ENCODE results near the gene ZNF580.
A peak's percentile ranks its signal among the peaks of the same experiment; 100 is the strongest.

ZNF580 gene

DNA sequence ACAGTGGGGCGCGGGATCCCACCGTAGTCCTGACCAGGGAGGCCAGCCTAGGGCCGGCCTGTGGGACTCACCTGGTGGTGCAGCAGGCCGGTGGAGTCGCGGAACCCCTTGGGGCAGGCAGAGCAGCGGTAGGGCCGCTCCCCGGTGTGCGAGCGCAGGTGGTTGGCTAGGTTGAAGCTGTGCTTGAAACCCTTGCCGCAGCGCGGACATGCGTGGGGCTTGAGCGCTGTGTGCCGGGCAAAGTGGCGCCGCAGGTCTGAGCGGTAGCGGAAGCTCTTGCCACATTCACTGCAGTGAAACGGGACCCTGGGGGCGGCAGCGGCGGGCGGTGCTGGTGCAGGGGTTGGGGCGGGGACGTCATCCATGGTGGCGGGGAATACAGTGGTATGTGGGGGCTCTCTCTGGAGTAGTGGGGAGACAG lies 43.3 kb upstream of the ZNF580 start:
- no peak overlapping the region for H3K4me3 ChIP-seq (ENCODE audit: low read depth, low read length)
- no peak for DNase-seq (ENCODE audit: low read depth)
- TF ChIP-seq, protein P1, sequence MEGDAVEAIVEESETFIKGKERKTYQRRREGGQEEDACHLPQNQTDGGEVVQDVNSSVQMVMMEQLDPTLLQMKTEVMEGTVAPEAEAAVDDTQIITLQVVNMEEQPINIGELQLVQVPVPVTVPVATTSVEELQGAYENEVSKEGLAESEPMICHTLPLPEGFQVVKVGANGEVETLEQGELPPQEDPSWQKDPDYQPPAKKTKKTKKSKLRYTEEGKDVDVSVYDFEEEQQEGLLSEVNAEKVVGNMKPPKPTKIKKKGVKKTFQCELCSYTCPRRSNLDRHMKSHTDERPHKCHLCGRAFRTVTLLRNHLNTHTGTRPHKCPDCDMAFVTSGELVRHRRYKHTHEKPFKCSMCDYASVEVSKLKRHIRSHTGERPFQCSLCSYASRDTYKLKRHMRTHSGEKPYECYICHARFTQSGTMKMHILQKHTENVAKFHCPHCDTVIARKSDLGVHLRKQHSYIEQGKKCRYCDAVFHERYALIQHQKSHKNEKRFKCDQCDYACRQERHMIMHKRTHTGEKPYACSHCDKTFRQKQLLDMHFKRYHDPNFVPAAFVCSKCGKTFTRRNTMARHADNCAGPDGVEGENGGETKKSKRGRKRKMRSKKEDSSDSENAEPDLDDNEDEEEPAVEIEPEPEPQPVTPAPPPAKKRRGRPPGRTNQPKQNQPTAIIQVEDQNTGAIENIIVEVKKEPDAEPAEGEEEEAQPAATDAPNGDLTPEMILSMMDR (conservative IDR thresholded peaks at IDR 0.05; ENCODE audit: low read depth, low read length): no peak

DNA sequence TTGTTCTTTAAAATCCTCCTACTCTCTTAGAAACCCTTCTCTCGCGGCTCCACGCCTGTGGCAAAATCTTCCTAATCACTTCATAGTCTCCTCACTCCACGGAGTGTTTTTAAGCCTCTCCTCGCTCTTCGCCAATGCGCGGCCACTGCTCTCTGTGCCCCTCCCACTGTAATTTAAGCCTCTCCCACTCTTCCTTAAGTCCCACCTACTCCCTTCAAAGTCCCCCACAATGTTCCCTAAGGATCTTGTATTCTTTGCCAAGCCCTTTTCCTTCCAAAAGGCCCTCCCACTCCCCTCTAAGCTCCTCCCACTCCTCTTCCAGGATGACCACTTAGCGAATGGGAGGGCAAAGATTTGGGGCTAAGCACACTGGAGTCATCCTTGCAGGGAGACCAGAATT lies 42.8 kb upstream of the ZNF580 start:
- TF ChIP-seq, protein P1 (conservative IDR thresholded peaks at IDR 0.05; ENCODE audit: low read depth, low read length): no peak
- no peak overlapping the region for H3K4me3 ChIP-seq (ENCODE audit: low read depth, low read length)
- no peak for DNase-seq (ENCODE audit: low read depth)

DNA sequence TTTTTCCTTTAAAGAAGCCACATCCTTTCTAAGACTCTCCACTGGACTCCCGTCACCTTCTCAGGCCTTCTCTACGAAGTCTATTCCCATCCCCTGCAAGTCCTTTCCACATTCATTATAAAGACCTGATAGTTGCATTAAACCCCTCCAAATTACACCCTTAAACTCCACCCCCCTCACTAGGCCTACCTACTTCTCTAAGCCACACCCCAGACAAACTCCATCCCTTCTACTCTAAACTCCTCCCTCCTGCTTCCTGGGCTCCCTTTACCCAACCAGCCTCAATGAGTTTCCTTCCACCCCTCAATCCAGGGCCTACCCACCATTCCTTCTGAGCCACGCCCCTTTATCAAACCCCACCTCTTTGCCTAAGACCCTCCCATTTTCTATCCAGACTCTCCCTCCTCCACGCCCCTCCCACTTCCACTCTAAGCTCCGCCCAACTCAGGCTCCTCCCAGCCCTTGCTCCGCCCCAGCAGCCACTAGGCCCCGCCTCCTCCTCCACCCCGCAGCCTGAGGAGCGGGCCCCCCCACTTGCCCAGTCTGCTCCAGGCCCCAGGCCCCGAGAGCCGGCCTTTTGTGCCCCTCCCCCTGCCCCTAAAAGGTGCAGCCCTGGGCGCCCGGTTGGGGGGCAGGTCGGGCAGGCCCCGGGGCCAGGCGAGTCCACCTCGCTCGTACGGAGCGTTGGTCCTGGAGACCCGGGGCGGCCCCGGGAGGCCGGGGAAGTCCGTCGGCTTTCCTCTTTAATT lies 41.9 kb upstream of the ZNF580 start:
- peak overlapping the region; percentile 93 for H3K4me3 ChIP-seq (ENCODE audit: low read depth, low read length)
- TF ChIP-seq, protein P1 (conservative IDR thresholded peaks at IDR 0.05; ENCODE audit: low read depth, low read length): no peak
- DNase-seq (ENCODE audit: low read depth): peak; percentile 99

DNA sequence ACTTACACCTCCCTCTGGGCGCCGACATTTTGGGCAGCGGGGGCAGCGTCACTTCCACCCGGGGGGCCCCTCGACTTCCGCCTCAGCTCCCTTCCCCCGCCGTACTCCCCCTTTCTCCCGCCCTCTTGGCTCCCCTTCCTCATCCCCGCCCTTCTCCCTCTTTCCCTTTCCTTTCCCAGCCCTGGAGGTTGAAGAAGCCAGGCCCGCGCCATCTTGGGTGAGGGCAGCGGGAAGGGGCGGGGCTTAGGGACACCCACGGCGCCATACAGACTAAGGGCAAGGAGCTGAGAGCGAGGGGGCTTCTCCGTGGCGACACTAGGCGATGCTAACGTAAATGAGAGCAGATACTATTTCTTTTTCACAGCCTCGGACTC lies 41.3 kb upstream of the ZNF580 start, which contains the start of gene FIZ1:
Gene FIZ1 (minus strand): TSS at position 50 of the 374 bp plus-strand sequence. CDS start 1,652 bp downstream, outside the sequence.
- peak; percentile 99 for DNase-seq (ENCODE audit: low read depth)
- TF ChIP-seq, protein P1 (conservative IDR thresholded peaks at IDR 0.05; ENCODE audit: low read depth, low read length): no peak
- peak within 1 kb of the TSS; percentile 93 for H3K4me3 ChIP-seq (ENCODE audit: low read depth, low read length)

DNA sequence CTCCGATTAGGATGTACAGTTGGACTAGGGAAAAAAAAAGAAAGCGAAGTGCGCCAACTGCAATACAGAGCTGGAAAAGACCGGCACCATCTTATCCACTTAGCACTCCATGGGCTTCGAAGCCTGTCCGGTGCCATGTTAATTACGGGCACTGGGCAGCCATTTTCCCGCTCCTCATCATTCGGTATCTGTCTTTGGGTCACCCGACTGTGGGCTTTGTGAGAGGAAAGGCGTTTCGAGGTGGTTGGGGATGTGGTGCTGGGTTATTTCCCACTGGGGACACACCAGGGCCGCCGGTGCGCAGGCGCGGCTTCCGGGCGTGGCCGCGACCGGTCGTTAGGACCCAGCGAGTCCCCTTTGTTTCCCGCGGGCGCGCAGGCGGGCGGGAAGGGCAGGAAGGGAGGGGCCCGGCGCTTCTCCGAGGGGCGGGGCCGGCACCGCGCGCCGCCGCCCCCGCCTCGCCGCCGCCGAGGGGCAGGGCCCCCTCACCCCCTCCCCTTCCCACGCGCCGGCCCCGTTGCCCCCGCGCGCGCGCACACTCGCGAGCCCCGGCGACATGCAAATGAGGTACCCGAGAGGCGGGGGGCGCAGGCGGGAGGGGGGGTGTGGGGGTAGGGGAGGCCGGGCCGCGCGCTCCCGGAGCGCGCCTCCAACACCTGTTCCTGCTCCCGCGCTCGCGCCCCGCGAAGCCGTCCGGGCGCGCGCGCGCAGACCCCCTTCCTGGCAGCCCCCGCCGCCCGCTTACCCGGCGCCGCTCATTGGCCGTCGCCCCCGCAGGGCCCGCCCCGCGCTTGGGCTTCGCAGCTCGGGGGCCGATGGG lies 40.8 kb upstream of the ZNF580 start, which contains the start of gene ZNF524:
Gene ZNF524 (plus strand): TSS at position 447 of the 820 bp plus-strand sequence. CDS start 1,825 bp downstream, outside the sequence.
- H3K4me3 ChIP-seq (ENCODE audit: low read depth, low read length): peak within 1 kb of the TSS; percentile 93
- DNase-seq (ENCODE audit: low read depth): peak; percentile 89
- TF ChIP-seq, protein P1 (conservative IDR thresholded peaks at IDR 0.05; ENCODE audit: low read depth, low read length): no peak

DNA sequence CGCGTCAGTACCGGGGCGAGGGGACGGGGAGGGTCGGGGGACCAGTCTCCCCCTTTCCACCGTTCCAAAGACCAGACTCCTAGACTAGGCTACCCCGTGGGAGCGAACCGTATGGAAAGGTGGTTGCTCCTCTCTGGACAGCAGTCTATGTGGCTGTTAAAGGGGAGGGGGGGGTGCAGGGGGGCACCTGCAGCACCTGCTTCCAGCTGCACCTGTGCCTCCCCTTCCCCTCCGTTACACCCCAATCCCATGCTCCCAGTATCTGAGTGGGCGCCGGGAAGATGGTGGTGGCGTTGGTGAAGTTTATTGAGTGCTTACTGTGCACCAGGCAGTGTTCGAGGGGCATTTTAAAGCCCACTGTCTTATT lies 40.2 kb upstream of the ZNF580 start:
- TF ChIP-seq, protein P1 (conservative IDR thresholded peaks at IDR 0.05; ENCODE audit: low read depth, low read length): no peak
- H3K4me3 ChIP-seq (ENCODE audit: low read depth, low read length): peak overlapping the region; percentile 93
- DNase-seq (ENCODE audit: low read depth): no peak

Measured in choroid plexus epithelial cell (primary cell).